Measurements from ENCODE around the gene BEND2. TPM values are rescaled to one million over a fixed set of nuclear protein-coding genes. Genes with fewer than 3 reads are reported as not detected.

The BEND2 gene
- total RNA-seq, 1 donor from 2014 or later, result not detected

DNA sequence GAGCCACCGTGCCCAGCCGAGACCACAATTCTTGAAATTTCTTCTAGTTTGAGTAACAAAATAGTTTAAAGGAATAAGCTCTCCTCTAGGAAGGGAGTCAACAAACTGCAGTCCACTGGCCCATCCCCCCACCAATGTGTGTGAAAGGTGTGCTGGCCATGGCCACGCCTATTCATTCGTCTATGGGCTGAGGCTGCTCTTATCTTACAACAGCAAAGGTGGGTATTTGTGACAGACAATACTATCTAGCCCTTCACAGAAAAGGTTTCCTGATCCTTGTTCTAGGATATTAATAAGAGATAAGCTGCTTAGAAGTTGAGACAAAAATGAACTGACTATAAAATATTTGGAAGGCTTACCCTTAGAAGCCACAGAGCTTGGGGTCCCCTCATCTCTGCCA is 41.2 kb downstream of the BEND2 start:
- no peaks in the 10 kb centered on the region for H3K9me3 ChIP-seq (ENCODE audit: insufficient read depth, low read depth, low read length)
- no peak overlapping the region for H2AFZ ChIP-seq (ENCODE audit: low read depth, low read length)

DNA sequence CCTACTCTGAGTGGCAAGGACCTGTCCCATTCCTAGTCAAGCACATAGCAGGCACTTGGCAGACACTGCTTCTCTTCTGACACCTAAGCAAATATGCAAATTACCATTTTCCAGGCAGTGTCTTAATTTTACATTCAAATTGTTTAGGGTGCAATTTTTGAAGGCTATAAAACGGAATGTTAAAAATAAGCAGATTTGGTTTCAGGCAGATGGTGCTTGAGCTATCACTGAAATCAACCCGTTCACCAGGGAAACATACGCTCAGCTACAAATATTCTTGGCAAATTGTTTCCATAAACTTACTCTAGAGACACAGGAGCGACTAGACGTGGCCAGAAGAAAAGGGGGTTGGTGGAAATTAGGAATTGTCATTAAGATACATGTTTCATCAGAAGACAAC is 45.7 kb downstream of the BEND2 start:
- TF ChIP-seq, protein P1, sequence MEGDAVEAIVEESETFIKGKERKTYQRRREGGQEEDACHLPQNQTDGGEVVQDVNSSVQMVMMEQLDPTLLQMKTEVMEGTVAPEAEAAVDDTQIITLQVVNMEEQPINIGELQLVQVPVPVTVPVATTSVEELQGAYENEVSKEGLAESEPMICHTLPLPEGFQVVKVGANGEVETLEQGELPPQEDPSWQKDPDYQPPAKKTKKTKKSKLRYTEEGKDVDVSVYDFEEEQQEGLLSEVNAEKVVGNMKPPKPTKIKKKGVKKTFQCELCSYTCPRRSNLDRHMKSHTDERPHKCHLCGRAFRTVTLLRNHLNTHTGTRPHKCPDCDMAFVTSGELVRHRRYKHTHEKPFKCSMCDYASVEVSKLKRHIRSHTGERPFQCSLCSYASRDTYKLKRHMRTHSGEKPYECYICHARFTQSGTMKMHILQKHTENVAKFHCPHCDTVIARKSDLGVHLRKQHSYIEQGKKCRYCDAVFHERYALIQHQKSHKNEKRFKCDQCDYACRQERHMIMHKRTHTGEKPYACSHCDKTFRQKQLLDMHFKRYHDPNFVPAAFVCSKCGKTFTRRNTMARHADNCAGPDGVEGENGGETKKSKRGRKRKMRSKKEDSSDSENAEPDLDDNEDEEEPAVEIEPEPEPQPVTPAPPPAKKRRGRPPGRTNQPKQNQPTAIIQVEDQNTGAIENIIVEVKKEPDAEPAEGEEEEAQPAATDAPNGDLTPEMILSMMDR (IDR thresholded peaks at IDR 0.05; ENCODE audit: insufficient read depth, low read depth, low read length), result no peak
- TF ChIP-seq EZH2 (IDR thresholded peaks at IDR 0.05; ENCODE audit: insufficient read depth, low read length), result no peak
- H3K27me3 Mint-ChIP-seq (ENCODE audit: low read depth, unreplicated experiment), result no peaks in the 10 kb centered on the region
- FAIRE-seq, result no peak
- no peaks in the 10 kb centered on the region for H3K27me3 ChIP-seq (ENCODE audit: insufficient read depth, low read length)
- no peak overlapping the region for H3K4me2 ChIP-seq (ENCODE audit: low read length)
- no peak overlapping the region for H3K4me3 Mint-ChIP-seq (ENCODE audit: unreplicated experiment)
- no peaks in the 10 kb centered on the region for H3K4me1 Mint-ChIP-seq (ENCODE audit: low read depth, unreplicated experiment)
- H3K9ac ChIP-seq (ENCODE audit: low read length), result no peak overlapping the region
- H3K36me3 ChIP-seq (ENCODE audit: insufficient read depth, low read length), result no peaks in the 10 kb centered on the region
- H3K4me1 ChIP-seq (ENCODE audit: insufficient read depth, low read length), result no peaks in the 10 kb centered on the region
- no peaks in the 10 kb centered on the region for H3K79me2 ChIP-seq (ENCODE audit: insufficient read depth, low read length)
- H3K9me3 ChIP-seq (ENCODE audit: insufficient read depth, low read depth, low read length), result no peaks in the 10 kb centered on the region
- no peak overlapping the region for H3K27ac ChIP-seq (ENCODE audit: low read depth, low read length)
- H3K27ac Mint-ChIP-seq (ENCODE audit: unreplicated experiment), result no peak overlapping the region
- no peaks in the 10 kb centered on the region for H3K36me3 Mint-ChIP-seq (ENCODE audit: low read depth, unreplicated experiment)
- H2AFZ ChIP-seq (ENCODE audit: low read depth, low read length), result no peak overlapping the region
- H4K20me1 ChIP-seq (ENCODE audit: insufficient read depth, low read length), result no peaks in the 10 kb centered on the region
- H3K4me3 ChIP-seq (ENCODE audit: insufficient read depth, low read depth, low read length), result no peak overlapping the region
- H3K9me3 Mint-ChIP-seq (ENCODE audit: unreplicated experiment), result no peaks in the 10 kb centered on the region
- no peak for DNase-seq (ENCODE audit: low read depth)

More for the DNA sequence above, 41.2 kb downstream of the BEND2 start:
- DNase-seq (ENCODE audit: low read depth), result no peak
- H4K20me1 ChIP-seq (ENCODE audit: insufficient read depth, low read length), result no peaks in the 10 kb centered on the region
- Mint-ChIP-seq H3K4me3 (ENCODE audit: unreplicated experiment) (no peak overlapping the region), H3K27me3 (ENCODE audit: low read depth, unreplicated experiment) (no peaks in the 10 kb centered on the region), H3K4me1 (ENCODE audit: low read depth, unreplicated experiment) (no peaks in the 10 kb centered on the region), H3K27ac (ENCODE audit: unreplicated experiment) (no peak overlapping the region), H3K9me3 (ENCODE audit: unreplicated experiment) (no peaks in the 10 kb centered on the region), H3K36me3 (ENCODE audit: low read depth, unreplicated experiment) (no peaks in the 10 kb centered on the region)
- no peak overlapping the region for H3K27ac ChIP-seq (ENCODE audit: low read depth, low read length)
- H3K36me3 ChIP-seq (ENCODE audit: insufficient read depth, low read length), result no peaks in the 10 kb centered on the region
- H3K79me2 ChIP-seq (ENCODE audit: insufficient read depth, low read length), result no peaks in the 10 kb centered on the region
- H3K4me1 ChIP-seq (ENCODE audit: insufficient read depth, low read length), result no peaks in the 10 kb centered on the region
- H3K9ac ChIP-seq (ENCODE audit: low read length), result no peak overlapping the region
- H3K4me2 ChIP-seq (ENCODE audit: low read length), result no peak overlapping the region
- no peaks in the 10 kb centered on the region for H3K27me3 ChIP-seq (ENCODE audit: insufficient read depth, low read length)
- H3K4me3 ChIP-seq (ENCODE audit: insufficient read depth, low read depth, low read length), result no peak overlapping the region
- FAIRE-seq, result no peak
- TF ChIP-seq, protein P1 (IDR thresholded peaks at IDR 0.05; ENCODE audit: insufficient read depth, low read depth, low read length), result no peak
- TF ChIP-seq EZH2 (IDR thresholded peaks at IDR 0.05; ENCODE audit: insufficient read depth, low read length), result no peak

DNA sequence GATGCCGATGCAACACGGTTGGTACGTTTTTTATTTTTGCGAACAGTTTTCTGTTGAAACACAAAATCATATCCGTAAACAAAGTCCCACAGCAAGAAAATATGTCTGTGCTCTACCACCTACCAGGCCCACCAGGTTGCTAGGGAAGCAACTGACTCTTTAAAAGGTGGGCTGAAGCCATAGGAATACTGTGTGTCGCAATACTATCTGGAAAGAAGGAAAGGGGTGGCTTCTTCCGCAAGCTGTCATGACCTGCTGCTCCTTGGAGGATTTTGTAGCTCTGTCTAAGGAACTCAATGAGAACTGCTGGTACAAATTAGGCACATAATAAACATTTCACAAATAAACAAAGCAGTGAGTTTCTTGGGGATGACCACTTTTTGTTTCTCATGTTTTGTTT is 46.5 kb downstream of the BEND2 start:
- H3K9me3 Mint-ChIP-seq (ENCODE audit: unreplicated experiment), result no peaks in the 10 kb centered on the region
- FAIRE-seq (peak; percentile 95), DNase-seq (ENCODE audit: low read depth) (no peak)
- no peaks in the 10 kb centered on the region for H3K79me2 ChIP-seq (ENCODE audit: insufficient read depth, low read length)
- H3K27me3 ChIP-seq (ENCODE audit: insufficient read depth, low read length), result no peaks in the 10 kb centered on the region
- no peak overlapping the region for H3K9ac ChIP-seq (ENCODE audit: low read length)
- no peak overlapping the region for H3K4me2 ChIP-seq (ENCODE audit: low read length)
- no peak overlapping the region for H3K27ac ChIP-seq (ENCODE audit: low read depth, low read length)
- no peaks in the 10 kb centered on the region for H3K27me3 Mint-ChIP-seq (ENCODE audit: low read depth, unreplicated experiment)
- no peaks in the 10 kb centered on the region for H3K4me1 ChIP-seq (ENCODE audit: insufficient read depth, low read length)
- no peaks in the 10 kb centered on the region for H4K20me1 ChIP-seq (ENCODE audit: insufficient read depth, low read length)
- H3K36me3 ChIP-seq (ENCODE audit: insufficient read depth, low read length), result no peaks in the 10 kb centered on the region
- no peak overlapping the region for H2AFZ ChIP-seq (ENCODE audit: low read depth, low read length)
- H3K9me3 ChIP-seq (ENCODE audit: insufficient read depth, low read depth, low read length), result no peaks in the 10 kb centered on the region
- H3K4me1 Mint-ChIP-seq (ENCODE audit: low read depth, unreplicated experiment), result no peaks in the 10 kb centered on the region
- H3K36me3 Mint-ChIP-seq (ENCODE audit: low read depth, unreplicated experiment), result no peaks in the 10 kb centered on the region
- TF ChIP-seq, protein P1 (IDR thresholded peaks at IDR 0.05; ENCODE audit: insufficient read depth, low read depth, low read length), result no peak
- TF ChIP-seq EZH2 (IDR thresholded peaks at IDR 0.05; ENCODE audit: insufficient read depth, low read length), result no peak
- no peak overlapping the region for H3K4me3 Mint-ChIP-seq (ENCODE audit: unreplicated experiment)
- no peak overlapping the region for H3K4me3 ChIP-seq (ENCODE audit: insufficient read depth, low read depth, low read length)
- no peak overlapping the region for H3K27ac Mint-ChIP-seq (ENCODE audit: unreplicated experiment)

All from astrocyte (in vitro differentiated cells and primary cell).